Hepatocyte (in vitro differentiated cells): ENCODE data around the gene GRIK4.

ENCODE experiments used
- CTCF ChIP-seq: fragments of 200-600 bp; sonication (generic); IDR thresholded peaks from 2 replicates; pipeline ENCODE4 v1.5.1; 2016; ENCODE audit warnings: antibody characterized with exemption, mild to moderate bottlenecking; ENCODE audit not compliant: poor library complexity
- EZH2 ChIP-seq: fragments of 200-600 bp; sonication (generic); IDR thresholded peaks from 2 replicates; pipeline ENCODE4 v1.6.1; 2016; ENCODE audit warnings: antibody characterized with exemption, mild to moderate bottlenecking, borderline replicate concordance
- EZH2phosphoT487 ChIP-seq: fragments of 200-600 bp; sonication (generic); IDR thresholded peaks from one replicate; pipeline ENCODE4 v1.6.1; 2018; ENCODE audit warnings: antibody characterized with exemption, mild to moderate bottlenecking, low read depth, moderate library complexity; ENCODE audit not compliant: unreplicated experiment, severe bottlenecking

- TF ChIP-seq CTCF (no peak), EZH2 (no peak), EZH2phosphoT487 (no peak)
These were observed 175.0 kb downstream of the GRIK4 start for GRCh38 chr11:120686516-120686915.
